ENCODE data around the gene HMOX1.
"Not testable (repeated sequence)": the region's sequence is repeated elsewhere in the genome, so short reads cannot be mapped to it uniquely, and the experiment has no call there.

Gene HMOX1

DNA sequence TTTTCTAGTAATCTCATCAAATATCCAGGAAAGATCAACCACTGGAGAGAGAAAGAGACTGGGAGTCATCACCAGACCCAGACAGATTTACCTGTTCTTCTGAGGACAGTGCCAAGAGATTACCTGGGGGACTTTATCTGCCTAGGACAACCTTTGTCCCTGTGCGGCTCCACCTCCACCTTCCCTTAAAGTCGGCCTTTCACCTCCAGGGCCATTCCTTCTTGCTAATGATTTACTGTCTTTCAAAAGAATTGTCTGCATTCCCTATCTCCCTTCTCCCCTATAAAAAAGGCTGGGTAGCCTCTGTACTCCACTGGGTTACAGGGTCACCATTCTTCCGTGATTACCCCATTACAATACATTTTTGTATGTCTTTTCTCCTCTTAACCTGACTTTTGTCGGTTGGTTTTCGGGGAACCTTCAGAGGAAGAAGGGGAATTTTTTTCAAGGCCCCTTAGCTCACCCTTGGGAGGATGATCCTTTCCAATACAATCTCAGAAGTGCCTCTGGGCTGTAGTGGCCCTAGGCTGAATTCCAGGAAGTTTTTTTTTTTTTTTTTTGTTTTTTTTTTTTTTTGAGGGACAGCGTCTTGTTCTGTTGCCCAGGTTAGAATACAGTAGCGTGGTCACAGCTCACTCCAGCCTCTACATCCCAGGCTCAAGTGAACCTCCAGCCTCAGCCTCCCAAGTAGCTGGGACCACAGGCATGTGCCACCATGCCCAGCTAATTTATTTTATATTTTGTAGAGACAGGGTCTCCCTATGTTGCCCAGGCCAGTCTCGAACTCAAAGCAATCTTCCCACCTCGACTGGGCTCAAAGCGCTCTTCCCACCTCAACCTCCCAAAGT lies 1.5 kb upstream of the HMOX1 start:
- no peak for DNase-seq

- DNase-seq: no peak
Observed at GRCh38 chr22:35380013-35380412, 883 bp upstream of the HMOX1 start.

DNA sequence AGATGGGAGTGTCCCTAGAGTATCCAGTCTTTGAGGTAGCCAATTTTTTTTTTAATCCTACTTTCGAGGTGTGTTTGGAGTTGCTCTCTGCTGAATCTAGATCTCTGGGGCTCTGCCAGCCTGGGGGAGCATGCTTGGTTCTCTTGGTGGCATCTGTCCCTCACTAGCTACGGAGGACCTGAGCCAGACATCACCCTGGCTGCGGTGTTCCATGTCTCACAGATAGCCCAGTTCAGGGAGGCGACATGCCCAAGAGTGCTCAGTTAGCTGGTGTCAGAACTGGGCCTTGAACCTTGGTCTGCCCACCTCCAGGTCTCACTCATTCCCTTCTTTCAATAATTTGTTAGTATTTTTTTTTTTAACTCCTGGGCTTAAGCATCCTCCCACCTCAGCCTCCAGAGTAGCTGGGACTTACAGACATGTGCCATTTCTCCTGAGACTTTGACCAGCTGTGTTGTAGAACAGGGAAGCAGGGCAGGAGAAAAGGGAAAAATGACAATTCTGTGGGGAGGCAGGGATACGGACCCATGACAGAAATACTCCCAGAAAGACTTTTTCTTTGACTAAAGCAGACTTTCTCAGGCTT lies 621 bp downstream of the HMOX1 start:
- no peak for DNase-seq

DNA sequence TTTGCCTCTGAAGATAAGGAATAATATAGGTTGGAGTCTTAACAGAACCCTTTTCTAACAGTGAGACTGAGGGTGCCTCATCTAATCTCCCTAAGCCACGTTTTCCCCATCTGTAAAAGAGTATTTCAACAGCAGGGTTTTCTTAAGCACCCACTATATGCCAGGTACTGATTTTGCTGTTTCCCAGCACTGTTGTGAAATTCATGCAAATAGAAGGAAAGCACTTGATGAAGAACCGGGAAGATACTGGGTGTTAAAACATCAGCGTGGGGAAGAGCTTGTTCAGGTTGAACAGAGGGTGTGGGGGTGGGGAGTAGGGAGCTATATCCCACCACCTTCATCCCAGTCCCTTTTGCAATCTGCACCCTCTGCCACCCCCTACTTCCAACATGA lies 2.8 kb downstream of the HMOX1 start:
- DNase-seq: no peak

- DNase-seq: no peak
Observed at GRCh38 chr22:35384527-35384926, 3.6 kb downstream of the HMOX1 start.

DNA sequence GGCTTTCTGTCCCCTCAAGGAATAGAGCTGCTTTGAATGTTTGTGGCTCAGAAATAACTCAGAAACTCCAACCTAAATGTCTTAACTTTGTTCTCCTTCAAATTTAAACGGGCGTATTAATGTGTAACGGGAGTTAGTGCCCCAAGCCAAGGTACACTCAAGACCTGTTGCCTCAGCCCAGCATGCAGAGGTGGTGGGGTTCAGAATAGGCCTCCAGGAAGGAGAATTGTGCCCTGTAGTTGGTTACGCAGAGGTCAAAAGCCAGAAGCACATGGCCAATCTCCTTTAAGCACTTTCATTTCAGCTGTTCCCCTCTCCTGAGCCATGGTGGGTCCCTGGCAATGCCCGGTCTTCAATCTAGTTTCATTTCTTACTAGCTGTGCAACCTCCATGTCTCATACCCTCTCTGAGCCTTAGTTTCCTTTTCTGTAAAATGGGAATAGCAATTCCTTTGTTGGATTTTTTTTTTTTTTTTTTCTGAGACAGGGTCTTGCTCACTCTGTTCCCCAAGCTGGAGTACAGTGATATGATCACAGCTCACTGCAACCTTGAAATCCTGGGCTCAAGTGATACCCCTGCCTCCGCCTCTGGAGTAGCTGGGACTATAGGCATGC lies 4.2 kb downstream of the HMOX1 start:
- DNase-seq: no peak

DNA sequence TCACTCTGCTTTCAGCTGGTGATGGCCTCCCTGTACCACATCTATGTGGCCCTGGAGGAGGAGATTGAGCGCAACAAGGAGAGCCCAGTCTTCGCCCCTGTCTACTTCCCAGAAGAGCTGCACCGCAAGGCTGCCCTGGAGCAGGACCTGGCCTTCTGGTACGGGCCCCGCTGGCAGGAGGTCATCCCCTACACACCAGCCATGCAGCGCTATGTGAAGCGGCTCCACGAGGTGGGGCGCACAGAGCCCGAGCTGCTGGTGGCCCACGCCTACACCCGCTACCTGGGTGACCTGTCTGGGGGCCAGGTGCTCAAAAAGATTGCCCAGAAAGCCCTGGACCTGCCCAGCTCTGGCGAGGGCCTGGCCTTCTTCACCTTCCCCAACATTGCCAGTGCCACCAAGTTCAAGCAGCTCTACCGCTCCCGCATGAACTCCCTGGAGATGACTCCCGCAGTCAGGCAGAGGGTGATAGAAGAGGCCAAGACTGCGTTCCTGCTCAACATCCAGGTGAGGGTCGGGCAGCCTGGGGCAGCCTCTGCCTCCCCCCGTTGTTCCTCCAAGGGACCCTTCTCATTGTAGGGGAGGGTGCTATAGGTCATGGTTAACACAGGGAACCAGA lies 5.9 kb downstream of the HMOX1 start:
- no peak for DNase-seq

DNA sequence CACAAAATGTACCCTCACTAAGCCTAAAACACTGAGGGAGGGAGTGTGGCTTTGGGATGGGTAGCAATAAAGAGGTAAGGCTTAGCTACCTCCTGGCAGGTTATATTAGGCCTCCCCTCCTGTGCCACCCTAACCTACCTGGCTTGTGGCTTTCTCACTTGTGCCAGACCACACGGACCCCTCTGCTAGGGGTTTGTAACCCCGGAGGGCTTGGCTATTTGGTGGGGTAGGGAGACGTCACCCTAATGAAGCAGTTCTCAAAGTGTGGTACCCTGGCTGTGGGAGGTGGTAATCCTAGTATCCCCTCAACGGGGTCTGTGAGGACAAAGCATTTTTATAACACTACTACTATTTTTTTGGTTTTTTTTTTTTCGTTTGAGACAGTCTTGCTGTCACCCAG lies 10.0 kb downstream of the HMOX1 start:
- DNase-seq: no peak

- DNase-seq: no peak
Observed at GRCh38 chr22:35392357-35392756, 11.5 kb downstream of the HMOX1 start.

- no peak for DNase-seq
Observed at GRCh38 chr22:35393116-35394010, 12.5 kb downstream of the HMOX1 start.

- DNase-seq: peak; percentile 24
Observed at GRCh38 chr22:35394011-35394312, 13.1 kb downstream of the HMOX1 start.

DNA sequence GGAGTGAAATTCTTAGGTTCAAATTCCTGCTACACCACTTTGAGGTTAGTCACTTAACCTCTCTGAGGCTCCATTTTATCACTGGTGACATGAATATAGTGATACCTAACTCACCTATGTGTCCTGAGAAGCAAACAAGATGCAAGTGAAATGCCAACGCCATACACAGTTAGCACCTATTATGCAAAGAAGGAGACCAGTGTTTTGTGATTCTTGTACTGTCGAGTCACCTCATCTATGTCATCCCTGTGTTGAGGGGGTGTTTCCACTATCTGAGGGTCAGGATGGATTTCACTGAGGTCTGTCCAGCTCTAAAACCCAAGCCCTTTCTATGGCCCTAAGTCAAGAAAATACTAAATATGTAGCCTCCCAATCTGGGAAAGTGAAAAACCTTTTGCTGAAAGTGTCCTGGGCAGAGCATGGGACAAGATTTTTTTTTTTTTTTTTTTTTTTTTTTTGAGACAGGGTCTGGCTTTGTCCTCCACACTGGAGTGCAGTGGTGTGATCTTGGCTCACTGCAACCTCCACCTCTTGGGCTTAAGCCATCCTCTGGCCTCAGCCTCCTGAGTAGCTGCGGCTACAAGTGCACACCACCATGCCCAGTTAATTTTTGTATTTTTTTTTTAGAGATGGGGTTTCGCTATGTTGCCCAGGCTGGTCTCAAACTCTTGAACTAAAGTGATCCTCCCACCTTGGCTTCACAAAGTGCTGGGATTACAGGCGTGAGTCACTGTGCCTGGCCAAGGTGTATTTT lies 14.1 kb downstream of the HMOX1 start:
- no peak for DNase-seq

- not testable (repeated sequence) for DNase-seq
Observed at GRCh38 chr22:35396622-35397021, 15.7 kb downstream of the HMOX1 start.

DNA sequence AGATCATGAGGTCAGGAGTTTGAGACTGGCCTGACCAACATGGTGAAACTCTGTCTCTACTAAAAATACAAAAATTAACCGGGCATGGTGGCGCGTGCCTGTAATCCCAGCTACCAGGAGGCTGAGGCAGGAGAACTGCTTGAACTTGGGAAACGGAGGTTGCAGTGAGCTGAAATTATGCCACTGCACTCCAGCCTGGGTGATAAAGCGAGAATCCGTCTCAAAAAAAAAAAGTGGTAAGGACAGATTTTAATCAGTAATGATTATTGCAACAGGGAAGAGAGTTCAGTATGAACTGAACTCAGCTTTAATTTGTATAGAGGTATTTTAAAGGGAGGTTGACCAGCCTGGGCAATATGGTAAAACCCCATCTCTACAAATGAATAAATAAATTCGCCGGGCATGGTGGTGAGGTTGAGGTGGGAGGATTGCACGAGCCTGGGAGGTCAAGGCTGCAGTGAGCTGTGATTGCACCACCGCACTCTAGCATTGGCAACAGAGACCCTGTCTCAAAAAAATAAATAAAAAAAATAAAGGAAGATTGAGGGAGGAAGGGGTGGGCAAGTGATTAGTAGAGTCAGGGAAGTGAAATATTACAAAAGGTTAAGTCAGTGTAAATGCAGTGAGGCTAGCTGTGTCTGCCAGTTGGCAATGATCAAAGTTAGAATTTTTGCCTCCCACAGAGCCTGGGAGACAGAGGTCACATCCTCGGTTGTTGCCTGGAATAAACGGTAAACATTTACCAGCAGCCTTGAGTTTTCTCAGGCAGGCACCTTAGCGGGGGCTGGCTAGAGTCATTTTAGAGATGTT lies 16.4 kb downstream of the HMOX1 start:
- DNase-seq: peak; percentile 57

DNA sequence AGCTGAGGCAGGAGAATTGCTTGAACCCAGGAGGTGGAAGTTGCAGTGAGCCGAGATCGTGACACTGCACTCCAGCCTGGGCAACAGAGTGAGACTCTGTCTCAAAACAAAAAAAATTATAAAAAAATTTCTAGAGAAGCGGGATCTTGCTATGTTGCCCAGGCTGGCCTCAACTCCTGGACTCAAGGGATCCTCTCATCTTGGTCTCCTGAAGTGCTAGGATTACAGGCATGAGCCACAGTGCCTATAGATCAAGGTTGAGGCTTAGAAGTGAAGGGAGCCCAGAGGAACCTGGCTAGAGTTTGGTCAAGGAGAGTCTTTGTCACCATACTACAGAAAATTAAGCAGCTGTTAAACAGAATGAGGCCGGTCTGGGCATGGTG lies 17.7 kb downstream of the HMOX1 start:
- no peak for DNase-seq

DNA sequence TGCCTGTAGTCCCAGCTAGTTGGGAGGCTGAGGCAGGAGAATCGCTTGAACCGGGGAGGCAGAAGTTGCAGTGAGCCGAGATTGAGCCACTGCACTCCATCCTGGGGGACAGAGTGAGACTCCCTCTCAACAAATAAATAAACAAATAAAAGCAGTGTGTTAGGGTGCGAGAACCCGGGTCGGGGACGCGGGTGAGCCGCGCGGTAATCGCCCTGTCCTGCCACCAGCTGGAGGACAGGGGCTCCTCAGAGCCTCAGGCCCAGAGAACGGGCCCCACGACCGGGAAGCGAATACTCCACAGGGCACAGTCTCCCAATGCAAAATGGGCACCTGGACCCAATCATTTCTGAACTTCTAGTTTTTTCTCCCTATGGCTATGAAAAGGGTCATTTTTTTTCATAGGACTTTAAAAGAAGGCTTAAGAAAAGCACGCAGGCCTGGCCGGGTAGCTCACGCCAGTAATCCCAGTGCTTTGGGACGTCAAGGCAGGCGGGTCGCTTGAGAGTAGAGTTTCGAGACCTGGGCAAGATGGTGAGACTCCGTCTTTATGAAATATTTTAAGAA lies 18.3 kb downstream of the HMOX1 start:
- DNase-seq: no peak

GRCh38 chr22:35399678-35400500 lies 19.0 kb downstream of the HMOX1 start, which contains the start of gene MCM5:
Gene MCM5, plus strand, starts transcription at chr22:35400140. Its CDS starts 299 bp downstream, at chr22:35400439.
- peak; percentile 81 for DNase-seq

DNA sequence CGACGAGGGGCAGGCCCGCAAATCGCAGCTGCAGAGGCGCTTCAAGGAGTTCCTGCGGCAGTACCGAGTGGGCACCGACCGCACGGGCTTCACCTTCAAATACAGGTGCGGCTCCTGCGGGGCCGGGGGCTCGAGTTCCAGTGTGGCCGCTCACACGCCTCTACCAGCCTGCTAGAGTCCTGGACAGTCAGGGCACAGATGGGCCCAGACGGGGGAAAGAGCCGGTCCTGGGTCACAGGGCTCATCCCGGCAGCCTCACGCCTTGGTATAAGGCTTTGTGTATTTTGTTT lies 19.6 kb downstream of the HMOX1 start:
- no peak for DNase-seq

DNA sequence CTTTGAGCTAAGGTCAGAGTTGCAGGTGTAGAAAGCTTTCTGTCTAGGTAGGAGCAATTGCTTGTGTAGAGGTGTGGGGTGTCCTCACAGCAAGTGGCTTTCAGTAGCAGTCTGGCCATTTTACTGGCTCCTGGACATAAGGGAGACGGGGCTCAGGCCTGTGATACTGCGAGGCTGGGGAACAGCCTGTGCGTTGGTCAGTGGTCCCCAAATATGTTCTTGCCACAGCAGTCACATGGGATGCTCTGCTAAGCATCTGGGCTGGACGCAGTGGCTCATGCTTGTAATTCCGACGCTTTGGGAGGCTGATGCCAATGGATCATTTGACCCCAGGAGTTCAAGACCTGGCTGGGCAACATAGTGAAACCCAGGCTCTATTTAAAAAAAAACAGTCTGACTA lies 21.0 kb downstream of the HMOX1 start:
- no peak for DNase-seq

- DNase-seq: no peak
Observed at GRCh38 chr22:35403356-35403755, 22.5 kb downstream of the HMOX1 start.

Measured in right kidney (tissue), 1 donor.